Endometrium (tissue), 2 donors: ENCODE measurements around the gene EEF2KMT.
"Not testable (repeated sequence)": the region's sequence is repeated elsewhere in the genome, so short reads cannot be mapped to it uniquely, and the experiment has no call there.

ENCODE experiments used
- FAIRE-seq: peaks from 2 replicates; lab custom pipeline; 2012; peaks lifted over from hg19 to GRCh38; lab: Jason Lieb, UNC
- donor health status: control.
- donor health status: control.

Gene EEF2KMT

DNA sequence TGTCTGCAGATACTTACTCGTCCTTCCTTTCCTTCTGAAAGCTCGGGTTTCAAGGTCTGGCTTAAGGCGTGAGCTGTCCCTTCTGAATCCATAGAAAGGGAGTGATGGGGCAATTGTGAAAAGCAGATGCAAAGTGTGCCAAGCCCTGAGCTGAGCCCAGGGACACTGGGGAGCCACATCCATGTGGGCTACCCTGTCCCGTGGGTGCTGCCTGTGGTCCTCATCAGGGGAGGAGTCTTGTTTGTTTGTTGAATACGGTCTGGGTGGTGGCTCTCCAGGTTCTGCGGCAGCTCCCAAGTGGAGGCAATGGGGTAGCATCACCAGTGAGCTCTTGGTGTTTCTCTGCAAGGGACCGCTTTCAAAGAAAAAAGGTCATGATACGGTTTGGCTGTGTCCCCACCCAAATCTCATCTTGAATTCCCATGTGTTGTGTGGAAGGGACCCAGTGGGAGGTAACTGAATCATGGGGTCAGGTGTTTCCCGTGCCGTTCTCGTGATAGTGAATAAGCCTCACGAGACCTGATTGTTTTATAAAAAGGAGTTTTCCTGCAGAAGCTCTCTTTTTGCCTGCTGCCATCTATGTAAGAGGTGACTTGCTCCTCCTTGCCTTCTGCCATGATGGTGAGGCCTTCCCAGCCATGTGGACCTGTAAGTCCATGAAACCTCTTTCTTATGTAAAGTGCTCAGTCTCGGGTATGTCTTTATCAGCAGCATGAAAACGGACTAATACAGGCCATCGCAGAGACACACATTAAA is 27.0 kb downstream of the EEF2KMT start:
- FAIRE-seq = no peak

DNA sequence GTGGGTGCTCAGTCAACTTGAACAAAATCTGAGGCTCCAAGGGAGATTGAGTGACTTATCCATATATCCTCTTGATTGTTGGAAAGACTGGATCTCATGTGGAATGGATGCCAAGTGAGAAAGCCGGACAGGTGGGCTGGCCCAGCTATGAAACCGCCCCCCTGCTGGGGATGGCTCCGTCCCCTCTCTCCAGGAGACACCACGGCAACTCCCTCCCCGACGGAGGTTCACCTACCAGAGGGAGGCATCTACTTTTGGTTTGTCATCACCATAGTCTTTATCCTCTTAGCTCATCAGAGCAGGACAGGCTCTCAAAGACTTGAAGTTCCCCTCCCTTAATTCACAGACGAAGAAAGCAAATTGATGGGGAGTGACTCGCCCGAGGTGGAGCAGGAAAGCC is 27.7 kb downstream of the EEF2KMT start:
- no peak for FAIRE-seq

DNA sequence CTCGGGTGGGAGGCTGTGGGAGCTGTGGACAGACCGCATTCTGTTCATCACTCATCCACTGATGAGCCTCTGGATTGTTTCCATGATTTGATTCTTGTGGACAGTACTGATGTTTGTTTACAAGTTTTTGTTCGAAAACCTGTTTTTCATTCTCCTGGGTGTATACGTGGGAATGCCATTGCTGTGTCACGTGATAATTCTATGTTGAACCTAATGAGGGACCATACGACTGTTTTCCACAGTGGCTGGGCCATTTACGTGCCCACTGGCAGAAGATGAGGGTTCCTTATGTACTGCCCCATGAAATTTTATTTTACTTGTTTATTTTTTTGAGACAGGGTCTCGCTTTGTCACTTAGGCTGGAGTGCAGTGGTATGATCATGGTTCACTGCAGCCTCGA is 28.5 kb downstream of the EEF2KMT start:
- no peak for FAIRE-seq

DNA sequence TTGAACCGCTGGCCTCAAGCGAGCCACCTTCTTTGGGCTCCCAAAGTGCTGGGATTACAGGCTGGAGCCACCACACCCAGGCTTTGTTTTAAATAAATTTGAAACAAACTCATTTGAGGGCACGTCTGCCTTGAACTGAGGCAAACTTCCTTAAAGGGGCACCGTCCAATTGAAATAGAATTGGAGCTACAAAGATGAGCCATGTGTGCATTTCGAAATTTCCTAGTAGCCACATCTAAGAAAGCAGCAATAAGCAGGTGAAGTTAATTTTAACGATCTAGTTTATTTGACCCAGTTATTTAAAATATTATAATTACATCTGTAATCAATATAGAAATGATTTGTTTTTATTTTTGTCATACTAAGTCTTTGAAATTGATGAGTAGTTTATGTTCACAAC is 31.1 kb downstream of the EEF2KMT start:
- no peak for FAIRE-seq

- FAIRE-seq = no peak
Observed at GRCh38 chr16:5065813-5066212, 31.8 kb downstream of the EEF2KMT start, which contains the start of gene C16orf89. Gene C16orf89 (minus strand): TSS chr16:5065956. CDS start chr16:5065908, 48 bp downstream.

DNA sequence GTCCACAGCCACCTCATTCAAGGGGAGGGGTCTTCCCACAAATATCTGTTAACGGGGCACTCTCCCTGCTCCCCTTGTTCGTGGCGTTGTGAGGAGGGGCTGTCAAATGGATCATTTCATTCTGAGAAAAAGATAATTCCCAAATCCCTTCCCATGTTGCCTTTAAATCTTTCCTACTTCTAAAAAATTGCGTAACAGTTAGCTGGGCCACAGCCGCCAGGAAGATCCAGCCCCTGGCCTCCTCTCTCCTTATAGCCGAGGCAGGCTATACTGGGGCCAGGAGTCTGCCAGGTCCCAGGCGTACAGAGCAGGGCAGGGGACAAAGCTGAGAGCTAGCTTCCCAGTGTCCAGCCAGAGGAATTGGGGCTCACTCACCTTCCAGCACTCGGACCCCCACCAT is 32.3 kb downstream of the EEF2KMT start:
- FAIRE-seq = no peak

DNA sequence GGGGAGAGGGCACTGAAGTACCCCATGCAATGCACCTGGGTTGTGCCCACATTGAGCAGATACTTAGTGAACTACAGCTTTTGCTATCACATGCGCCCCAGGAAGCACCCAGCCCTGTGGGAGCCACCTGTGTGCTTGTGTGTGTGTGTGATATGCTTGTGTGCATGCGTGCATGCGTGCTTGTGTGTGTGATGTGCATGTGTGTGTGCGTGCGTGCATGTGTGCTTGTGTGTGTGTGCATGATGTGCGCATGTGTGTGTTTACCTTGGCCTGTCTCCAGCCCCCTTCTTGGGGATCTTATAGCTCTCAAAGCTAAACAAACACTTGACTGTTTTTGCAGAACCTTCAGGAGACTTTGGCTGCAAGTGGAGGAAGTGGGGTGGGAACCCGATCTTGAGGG is 32.7 kb downstream of the EEF2KMT start:
- FAIRE-seq = no peak

GRCh38 chr16:5062790-5063765 is 34.5 kb downstream of the EEF2KMT start:
- no peak for FAIRE-seq

DNA sequence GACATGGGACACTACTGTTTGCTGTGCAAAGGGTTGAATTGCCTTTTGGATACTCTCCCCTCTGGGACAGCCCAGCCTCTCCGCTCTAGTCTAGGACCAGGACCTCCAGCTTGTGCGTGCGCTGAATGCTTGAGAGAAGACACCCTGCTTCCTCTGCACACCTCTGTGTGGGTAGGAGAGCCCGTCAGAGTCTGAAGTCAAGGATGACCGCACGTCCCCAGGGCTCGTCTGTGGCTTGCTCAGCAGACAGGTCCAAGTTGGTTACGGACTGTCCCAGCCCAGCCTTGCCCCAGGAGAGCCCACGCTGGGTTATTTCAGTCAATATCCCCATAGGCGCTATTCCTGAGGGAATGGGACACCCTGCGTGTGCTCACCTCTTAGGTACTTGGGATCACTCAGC is 35.5 kb downstream of the EEF2KMT start:
- FAIRE-seq = no peak

GRCh38 chr16:5060073-5060641 is 37.4 kb downstream of the EEF2KMT start:
- FAIRE-seq = no peak

- no peak for FAIRE-seq
Observed at GRCh38 chr16:5059386-5060072, 38.1 kb downstream of the EEF2KMT start.

- no peak for FAIRE-seq
Observed at GRCh38 chr16:5058476-5058875, 39.1 kb downstream of the EEF2KMT start.

- FAIRE-seq = no peak
Observed at GRCh38 chr16:5056352-5056751, 41.2 kb downstream of the EEF2KMT start.

DNA sequence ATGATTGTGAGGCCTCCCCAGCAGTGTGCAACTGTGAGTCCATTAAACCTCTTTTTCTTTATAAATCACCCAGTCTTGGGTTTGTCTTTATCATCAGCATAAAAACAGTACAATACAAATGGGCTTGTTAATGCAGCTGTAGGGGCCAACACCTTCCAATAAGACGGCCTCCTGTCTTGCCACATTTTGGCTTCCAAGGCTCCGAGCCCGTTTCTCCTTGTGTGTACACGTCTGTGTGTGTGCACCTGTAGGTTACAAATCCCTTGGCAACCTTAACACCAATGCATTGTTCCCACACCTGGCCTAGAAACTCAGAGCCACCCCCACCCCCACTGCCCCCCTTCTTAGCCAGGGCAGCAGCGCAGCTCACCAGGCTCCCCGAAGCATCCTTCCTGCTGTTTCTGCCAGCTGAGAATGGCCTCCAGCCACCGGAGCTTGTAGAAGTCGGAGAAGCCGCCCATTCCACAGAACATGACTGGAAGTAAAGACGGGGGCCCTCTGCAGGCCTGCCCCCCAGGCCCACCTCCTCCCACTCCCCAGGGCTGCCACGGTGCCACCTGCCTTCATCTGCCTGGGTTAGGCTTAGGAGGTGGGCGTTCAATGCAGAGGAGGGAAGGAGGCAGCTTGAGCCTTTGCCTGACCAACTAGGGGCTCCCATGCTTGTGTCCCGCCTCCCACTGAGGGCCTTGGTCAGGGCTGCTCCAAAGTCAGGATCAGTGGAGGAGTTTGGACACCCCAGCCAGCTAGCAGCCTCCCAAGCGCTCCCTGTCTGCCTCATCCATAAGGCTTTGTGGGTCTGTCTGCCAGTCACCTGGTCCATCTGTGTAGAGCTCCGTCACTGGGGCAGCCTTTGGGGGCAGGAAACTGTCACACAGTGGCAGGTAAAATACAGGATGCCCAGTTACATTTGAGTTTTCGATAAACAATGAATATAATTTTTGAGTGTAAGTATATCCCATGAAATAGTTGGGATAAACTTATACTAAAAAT is 42.4 kb downstream of the EEF2KMT start:
- FAIRE-seq = no peak

DNA sequence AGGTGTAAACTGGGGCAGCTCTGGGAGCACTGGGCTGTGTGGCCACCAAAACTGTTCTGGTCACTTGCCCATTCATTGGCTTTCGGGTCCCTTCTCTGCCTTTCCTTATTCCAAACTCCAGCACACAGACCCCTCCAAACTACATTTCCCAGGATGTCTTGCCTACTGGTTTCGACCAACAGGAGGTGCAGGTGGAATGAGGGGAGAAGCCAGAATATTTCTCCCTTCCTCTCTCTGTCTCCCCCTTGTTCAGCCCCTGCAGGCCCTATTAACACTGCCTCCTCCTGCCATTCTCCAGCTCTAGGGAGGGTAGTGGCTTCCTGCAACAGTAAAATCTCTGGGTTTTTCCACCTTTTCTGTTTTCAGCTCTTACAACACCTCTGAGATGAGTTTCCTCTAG is 50.7 kb downstream of the EEF2KMT start:
- FAIRE-seq = no peak

DNA sequence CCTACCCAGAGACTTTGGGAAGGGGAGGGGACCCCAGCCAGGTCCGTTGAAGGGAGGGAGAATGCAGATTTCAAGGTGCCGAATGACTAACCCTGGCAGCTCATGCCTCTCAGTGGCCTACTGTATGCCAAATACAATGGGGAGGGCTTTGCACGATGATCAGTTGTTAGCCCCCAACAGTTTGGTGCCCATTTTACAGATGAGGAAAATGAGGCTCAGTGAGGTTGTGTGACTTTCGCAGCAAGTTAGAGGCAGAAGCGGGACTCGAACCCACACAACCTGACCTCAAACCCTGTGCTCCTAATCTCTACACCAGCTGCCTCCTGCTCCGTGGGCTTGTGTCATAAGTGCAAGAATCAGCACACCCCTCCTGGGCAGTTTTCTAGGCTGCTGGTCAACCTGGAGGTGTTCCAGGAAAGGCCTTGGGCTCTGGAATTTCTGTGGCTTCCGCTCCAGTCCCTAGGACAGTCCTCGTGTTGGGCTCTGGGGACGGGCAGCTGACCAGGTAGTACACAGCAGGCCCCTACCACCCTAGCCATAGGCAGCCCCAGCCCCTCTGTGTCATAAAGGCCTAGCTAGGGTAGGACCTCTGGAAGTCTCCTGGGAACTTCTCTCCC is 52.0 kb downstream of the EEF2KMT start:
- FAIRE-seq = no peak

- FAIRE-seq = not testable (repeated sequence)
Observed at GRCh38 chr16:5044581-5044980, 53.0 kb downstream of the EEF2KMT start.

GRCh38 chr16:5044011-5044540 is 53.5 kb downstream of the EEF2KMT start:
- no peak for FAIRE-seq

DNA sequence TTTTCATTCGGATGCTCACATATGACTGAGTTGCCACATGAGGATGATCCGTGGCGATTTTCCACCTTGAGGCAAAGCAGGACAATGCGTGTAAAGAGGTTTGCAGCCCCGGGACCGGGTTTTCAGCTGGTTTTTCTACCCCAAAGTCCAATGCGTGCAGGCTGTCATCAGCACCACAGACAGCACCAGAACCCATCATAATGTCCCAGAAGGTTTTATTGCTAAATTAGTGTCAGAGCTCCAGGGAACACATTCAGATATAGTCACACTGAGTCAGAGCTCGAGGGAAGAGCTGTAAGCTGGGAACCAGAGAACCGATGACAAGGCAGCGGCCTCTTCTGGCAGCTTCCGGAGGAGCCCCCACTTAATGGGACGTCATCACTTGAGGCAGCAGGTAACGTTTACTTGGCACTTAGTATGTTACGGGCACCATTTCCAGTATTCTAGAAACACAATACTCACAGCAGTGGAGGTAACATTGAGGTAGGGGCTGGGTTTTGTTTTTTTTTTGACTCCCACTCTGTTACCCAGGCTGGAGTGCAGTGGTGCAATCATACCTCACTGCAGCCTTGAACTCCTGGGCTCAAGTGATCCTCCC is 54.9 kb downstream of the EEF2KMT start:
- no peak for FAIRE-seq
